ENCODE data around the gene LRTM2.
A peak's percentile ranks its signal among the peaks of the same experiment; 100 is the strongest.

The LRTM2 gene

DNA sequence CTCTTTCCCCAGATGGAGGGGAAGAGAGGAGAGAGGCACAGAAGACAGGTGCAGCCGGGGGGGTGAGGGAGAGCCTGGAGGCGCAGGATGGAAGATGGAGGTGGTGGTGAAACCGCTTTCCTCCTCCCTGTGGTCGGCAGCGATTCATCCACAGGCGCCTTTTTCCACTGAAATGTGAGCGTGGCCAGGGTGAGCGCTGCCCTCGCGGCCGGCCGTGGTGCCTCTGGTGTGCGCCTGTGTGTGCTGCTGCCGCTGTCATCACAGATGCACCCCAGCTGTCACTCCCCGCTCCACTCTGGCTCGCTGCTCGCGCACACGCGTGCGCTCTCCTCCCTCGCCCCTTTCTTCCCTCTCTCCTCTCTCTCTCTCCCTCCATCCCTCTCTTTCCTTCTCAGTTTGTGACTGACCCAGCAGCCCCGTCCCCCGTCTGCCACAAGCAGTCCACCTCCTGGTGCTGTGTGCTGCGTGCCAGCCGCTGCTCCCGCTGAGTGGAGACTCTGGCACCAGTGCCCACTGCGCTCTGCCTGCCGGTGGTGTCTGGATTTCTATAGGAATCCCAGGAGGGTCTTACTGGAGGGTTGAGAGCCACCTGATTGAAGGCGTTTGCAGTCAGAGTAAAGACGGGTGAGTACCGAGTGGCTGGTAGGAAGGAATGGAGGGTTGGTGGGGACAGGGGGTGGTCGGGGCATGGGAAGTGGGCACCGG, at the start of gene LRTM2:
LRTM2 (plus strand) TSS at position 375 of the 705 bp plus-strand sequence. CDS start 7,584 bp downstream, outside the sequence.
- DNase-seq: no peak

DNA sequence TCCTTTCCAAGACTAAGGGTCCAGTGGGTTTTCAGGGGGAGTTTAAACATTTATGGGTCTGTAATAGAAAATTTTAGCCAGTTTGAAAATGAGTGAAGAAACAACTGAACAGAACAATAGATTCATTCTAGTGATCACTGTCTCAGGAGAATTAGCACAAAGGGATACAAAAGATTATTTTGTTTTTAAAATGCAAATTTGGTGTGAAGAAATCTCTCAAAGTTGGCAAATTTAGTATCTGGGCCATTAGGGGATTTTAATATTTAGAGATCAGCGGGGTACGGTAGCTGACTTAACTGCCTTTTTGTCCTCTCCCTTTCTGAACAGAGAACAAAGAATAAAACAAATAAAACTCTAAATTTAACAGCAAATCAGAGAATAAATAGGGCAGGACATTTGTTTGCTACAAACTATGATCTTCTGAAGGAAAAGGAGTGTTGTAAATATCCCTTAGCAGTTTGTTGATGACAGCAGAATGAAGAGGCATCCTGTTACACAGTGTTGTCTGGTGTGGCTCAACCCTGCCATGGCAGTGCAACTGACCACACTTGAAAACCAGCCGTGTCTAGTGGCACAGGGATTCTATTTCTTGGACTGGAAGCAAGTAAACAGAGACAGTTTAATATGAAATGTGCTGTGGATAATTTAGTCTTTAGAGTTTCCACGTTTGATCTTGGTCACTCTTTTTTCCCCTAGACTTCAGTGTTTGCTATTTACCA, 46.3 kb upstream of the LRTM2 start:
- DNase-seq: no peak

DNA sequence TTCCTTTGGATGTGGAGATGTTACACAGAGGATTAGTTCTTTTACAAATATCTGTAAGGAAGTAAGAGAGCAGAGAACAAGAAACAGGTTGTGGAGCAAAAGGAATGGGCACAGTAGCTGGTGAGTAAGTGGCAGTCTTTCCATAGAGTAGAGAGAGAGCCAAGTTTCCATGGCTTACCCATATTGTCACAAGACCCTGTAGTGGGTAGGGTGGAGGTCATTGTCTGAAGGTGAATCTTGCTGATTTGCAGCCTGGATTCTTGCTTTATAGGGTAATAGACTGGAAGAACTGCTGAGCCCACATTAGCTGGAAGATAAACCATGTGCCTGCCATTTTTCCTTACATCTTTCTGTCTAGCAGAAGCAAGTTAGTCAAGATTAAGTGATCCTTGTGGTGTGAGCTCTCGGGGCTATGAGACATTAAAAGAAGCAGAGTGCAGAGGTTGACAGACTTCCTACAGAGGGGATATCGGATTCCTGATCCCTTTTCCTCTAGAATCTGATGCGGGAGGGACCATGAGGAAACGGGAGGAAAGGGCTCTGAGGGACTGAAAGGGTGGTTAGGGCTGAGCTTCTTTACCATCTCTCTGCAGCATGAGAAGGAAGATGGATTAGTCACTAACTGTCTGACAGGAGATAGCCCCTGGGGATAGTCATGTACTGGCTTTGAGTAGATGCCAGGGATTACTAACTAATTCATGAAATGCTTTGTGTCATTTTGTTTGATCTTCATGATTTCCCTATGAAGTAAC, 44.0 kb upstream of the LRTM2 start:
- peak; percentile 93 for DNase-seq

DNA sequence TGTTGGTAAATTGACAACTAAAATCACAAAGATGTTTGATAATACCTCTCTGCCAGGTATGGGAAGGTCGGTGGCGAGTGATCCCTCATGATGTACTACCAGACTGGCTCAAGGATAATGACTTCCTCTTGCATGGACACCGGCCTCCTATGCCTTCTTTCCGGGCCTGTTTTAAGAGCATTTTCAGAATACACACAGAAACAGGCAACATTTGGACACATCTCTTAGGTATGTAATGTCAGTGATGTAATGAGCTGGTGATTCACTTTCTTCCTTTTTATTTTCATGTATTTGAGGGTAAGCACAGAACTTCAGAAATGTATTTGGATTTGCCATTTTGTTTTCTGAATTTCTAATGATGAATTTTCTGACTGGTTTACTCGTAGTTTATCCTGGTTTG, 42.6 kb upstream of the LRTM2 start:
- DNase-seq: peak; percentile 89

DNA sequence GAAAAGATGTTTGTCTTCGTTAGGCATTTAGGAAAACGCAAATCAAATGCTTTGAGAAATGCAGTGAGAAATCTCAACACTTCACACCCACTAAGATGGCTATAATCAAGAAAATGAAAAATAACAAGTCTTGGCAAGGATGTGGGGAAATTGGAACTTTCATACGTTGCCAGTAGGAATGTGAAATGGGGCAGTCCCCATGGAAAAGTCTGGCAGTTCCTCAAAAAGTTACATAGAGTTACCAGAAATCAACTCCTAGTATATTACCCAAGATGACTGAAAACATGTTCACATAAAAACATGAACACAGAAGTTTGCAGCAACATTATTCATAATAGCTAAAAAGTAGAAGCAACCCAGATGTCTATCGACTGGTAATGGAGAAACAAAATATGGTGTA, 41.5 kb upstream of the LRTM2 start:
- no peak for DNase-seq

DNA sequence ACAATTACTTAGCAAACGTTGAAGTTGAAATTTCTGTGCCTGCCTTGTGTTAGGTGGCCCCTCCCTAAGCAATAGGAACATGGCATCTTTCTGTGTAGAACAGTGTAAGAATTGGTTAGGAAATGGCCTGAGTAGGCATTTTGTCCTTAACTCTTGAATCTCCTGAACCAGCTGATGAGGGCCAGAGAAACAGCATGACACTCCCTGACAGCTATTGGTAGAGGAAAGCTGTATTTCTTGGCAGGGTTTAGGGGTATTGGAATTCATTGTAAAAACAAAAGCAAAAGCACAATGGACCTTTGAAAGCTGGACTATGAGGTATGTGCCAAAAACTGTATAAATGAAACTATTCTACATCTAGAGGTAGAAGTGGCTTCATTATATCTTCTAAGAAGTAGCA, 40.6 kb upstream of the LRTM2 start:
- DNase-seq: peak; percentile 76

DNA sequence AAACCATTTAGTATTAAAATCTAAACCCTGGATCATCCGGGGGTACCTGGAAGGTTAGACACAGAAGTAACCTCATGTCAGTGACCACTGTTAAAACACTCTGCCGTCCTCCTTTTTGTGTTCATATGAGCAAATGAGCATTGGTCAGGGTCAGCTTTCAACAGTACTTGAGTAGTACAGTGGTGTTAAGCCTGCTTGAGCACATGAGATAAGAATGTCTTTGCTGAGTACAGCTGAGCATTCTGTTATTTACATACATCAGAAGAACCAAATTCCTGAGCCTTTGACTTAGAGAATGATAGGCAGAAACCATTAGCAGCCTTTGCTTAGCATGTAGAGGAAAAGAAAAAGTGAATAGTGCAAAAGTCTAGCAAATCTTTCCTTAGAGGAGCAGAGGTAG, 38.6 kb upstream of the LRTM2 start:
- DNase-seq: peak; percentile 26

DNA sequence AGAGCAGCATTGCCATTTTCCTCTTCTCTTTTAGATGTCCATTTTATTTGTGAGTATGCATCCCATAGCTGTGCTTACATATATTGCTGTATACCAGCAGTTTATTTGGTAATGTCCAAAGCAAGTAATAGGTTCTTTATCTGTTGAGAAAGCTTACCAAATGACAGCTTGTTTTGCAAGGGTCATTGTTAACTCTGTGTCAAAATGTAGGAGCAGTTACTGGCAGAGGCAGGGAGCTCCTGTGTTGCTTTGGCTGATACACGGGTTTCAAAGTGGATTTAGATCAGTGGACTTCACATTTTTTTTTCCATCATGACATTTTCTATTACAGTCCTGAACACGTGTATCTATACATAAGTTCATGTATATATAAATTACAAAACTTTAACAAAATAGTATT, 38.1 kb upstream of the LRTM2 start:
- no peak for DNase-seq

DNA sequence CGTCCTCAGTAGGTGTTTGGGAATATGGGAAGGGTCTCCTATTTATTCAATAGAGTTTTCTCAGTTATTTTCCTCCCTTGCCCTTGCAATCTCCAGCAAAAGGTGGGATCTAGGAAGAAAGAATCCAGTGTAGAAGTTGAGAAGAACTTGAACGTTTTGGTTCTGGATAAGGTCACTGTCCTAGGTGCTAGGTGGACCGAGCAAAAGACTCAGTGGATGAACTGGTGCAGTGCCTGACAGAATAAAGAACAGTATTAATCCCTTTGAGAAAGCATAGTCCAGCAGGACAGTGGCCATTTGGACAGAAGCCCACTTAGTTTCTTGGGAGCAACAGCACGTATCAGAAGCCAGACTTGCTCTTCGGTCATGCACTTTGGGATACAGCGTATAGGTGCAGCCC, 32.7 kb upstream of the LRTM2 start:
- no peak for DNase-seq

DNA sequence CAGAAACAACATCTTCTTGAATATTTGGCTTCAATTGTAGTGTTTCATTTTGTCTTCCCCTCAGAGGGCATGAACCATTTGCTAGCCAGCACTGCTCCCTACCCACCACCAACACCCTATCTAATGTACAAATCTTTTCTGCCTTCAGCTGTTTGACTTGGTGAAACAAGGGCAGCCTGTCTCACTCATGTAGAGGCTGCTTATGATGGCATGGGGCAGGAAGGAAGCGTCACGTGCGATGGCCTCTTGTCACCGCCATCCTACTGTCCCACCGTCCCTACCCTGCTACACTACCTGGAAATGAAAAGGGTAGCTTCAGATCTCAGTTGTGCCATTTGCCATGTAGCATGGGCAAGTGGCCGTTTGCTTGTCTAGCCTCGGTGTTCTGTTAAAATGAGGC, 29.9 kb upstream of the LRTM2 start:
- no peak for DNase-seq

DNA sequence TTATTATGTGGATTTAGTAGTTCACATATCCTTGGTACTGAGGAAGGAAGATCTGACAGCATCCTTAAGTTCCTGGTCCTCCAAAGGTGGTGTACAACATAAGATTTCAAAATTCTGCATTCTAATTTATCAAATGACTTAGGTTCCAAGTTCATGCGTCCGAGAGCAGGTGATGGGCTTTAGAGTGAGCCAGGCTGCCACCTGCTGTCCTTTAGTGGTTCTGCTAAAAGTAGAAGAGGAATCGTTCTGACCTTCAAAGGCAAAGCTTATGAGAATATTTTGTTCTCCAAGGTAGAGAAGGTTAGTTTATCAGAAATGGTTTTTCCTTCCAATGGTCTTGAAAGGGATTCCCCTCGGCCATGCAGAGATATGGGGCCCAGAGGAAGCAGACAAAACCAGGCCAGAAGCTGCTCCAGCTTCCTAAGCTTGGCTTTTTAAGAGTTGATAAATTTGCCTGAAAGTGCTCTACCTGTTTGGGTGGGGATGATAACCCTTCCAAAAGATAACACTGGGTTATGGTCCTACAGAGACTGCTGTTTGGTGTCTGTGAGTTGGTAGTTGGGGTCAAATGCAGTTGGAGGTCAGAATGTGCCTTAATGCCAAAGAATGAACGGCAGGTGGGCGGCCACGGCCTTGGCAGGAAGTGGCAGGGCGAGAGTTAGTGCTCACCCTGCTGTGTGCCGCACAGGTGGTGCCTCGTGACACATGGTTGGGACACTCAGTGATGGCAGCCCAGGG, 29.1 kb upstream of the LRTM2 start:
- DNase-seq: peak; percentile 63

DNA sequence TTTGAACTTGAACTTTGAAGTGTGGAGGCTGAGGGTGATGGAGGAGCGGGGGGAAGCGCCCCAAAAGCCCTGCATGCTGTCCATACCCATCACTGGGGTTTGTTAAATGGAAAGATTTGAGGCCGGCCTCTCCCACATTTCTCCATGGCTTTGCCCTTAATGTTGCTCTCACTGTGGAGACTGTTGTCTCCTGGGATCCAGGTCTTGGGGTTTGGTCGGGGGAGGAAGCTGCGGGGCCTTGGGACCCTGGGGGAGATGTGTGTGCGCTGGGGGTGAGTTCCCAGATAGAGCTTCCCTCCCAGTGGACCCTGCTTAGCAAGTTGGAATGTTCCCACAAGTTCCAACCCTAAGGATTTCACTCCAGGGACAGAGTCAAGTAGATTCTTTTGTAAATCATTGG, 28.0 kb upstream of the LRTM2 start:
- no peak for DNase-seq

DNA sequence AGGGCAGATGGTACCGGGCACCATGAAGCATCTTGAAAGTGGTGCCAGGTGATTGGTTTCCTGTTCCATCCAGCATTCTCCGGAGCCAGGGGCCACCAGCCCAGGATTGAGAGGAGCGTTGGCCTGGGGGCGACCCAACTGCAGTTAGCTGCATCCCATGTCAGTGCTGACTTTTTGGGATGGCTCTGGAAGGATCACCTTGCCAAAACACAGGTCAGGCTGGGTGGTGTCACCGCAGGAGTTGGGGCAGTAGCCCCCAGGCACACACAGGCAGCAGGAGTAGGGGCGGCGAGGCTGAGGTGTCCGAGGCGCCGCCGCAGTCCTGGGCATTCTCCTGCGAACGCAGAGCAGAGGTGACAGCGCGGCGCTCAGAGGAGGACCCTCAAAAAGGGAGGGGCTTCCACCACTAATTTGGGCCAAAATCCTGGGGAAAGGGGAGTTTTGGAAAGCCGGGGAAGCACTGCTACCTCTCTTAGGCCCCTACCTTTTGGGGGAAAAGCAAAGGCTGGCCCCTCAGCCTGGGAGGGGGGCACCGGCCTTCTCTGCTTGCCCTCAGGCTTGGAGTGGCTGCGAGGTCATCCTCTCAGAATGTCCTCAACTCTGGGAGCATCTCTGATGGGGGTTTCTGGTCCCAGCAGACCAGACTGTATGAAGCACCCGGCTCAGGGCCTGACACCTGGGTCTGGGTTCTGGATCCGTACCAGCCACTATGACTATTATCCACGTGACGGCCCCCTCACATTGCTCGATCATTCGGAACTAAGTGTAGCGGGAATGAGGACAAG, 26.7 kb upstream of the LRTM2 start:
- DNase-seq: no peak

DNA sequence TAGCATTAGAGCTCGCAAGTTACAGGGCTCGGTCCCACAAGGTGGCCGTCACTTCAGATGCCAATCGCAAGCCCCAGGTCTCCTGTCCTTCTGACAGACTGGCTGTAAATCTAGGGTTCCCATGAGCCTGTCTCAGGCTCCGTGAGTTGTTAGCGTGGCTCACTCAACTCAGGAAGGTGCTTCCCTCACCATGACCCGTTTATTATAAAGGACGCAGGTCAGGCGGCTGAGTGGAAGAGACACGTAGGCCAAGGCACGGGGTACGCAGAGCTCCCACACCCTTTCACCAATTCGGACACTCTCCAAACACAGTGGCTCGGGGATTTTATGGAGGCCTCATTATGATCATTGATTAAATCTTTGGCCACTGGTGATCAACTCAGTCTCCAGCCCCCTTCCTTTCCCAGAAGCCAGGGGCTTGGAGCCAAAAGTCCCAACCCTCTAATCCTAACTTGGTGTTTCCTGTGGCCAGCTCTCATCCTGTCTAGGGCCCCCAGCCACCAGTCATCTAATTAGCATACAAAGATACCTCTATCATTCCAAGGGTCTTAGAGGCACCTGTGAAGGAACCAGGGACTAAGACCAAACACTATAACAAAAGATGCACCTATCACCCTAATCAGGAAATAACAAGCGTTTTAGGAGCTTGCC, 25.8 kb upstream of the LRTM2 start:
- no peak for DNase-seq

DNA sequence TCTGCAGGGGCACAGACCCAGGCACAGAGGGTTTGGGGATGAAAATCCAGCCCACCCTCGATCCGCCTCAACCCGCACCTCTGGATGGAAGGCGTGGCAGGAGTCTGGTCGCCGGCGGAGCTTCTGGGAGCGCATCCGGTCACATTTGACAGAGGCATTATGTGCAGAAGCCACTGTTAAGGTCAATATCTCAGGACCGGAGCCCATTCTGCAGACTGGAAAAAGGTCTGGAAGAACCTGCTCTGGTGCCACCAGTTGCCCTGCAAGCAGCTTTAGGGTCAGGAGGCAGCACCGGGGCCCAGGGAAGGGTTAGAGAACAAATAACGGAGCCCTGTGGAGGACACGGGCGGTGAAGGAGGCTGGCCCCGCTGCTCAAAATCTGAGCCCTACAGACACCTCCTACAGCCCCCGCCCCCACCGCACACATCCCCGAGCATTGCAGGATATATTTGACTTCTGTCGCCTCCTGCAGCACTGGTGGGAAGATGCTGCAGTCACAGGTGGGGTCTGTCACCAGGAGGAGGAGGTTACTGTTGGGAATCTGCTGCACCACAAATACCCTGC, 25.1 kb upstream of the LRTM2 start:
- no peak for DNase-seq

DNA sequence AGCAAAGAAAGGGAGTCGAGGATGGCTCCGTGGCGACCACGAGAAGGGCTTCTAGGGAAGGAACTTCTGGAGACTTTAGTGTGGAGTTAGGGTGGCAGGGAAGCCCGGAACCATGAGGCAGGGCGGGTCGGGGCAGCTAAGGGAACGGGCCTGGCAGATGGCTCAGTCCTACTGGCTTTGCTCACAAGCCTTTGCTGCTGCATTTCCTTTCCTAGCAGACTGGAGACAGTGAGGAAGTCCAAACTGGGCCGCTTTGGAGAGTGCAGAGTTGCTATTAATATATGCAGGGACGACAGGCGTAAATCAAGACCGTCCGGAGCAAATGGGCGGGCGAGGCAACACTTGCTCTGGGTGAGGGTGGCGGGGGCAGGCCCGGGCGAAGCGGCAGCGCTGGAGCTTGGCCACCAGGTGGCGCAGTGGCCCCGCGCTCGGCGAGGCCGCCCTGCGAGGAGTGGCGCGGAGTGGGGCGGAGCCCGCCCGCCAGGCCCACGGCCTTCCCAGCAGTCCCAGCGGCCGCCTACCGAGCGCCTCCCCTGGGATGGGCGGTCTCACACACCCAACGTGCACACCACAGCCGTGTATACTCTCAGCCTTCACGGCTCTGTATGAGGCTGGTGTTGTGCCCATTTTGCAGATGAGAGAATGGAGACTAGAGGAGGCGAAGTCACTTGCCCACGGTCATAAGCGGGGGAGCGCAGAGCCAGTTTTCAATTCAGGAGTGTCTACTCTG, 24.4 kb upstream of the LRTM2 start:
- peak; percentile 89 for DNase-seq

DNA sequence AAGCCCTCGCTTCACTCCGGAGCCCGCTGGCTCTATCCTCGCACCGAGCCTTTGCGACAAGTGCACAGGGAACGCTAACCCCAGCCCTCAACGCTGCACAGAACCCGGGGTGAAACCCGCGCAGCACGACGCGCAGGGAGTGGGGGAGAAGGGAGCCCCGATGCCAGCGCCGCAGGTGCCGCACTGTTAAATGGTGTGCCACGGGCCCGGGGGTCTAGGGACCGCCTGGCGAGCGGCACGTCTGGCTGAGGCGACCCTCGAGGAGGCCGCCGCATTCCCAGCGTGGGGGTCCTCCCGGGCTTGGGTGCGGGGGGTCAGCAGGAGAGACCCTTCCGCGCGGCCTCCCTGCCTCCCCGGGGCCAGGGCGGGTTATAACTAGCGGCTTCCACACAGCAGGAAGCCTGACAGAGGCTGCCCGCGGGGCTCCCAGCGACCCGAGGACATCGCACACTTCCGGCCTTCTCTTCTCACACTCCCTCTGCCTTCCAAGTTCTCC, 23.8 kb upstream of the LRTM2 start:
- DNase-seq: peak; percentile 59

DNA sequence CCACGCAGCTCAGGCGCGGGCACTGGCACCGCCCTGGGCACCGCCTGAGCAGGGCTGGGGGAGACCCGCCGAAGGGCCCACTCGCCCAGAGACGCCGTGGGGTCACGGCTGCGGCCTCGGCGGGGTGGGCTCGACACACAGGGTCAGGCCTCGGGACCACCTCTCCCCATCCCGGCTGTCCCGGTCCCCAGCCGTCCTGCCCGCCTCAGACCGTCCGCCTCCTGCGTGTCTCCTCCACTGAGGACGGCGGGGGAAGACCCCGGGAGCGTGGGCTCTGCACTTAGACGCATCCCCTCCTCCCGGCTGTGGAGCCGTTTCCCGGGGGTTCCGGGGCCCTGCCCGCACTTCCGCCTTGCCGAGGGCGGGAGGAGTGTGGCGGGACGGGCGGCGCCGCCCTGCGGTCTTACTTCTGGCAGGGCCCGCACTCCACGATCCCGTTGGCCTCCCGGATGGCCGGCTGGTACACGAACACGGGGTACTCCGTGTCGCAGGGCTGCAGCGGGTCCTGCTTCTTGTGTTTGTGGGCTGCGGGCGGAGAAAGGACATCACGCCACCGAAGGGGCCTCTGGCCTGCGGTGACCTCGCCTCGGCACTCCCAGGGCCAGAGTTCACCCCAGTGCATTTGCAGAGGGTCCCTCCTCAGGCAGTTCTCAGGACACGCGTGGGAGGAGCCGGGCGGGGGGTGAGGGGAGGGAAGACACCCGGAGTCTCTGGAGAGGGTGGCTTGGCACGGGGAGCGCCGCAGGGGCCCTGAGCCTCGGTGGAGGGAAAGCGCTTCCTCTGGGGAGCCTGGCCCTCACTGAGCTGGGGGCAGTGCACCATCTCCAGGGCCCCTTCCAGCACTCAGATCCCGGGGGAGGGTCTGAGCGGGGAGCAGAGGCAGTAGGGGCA, 23.1 kb upstream of the LRTM2 start:
- DNase-seq: no peak

DNA sequence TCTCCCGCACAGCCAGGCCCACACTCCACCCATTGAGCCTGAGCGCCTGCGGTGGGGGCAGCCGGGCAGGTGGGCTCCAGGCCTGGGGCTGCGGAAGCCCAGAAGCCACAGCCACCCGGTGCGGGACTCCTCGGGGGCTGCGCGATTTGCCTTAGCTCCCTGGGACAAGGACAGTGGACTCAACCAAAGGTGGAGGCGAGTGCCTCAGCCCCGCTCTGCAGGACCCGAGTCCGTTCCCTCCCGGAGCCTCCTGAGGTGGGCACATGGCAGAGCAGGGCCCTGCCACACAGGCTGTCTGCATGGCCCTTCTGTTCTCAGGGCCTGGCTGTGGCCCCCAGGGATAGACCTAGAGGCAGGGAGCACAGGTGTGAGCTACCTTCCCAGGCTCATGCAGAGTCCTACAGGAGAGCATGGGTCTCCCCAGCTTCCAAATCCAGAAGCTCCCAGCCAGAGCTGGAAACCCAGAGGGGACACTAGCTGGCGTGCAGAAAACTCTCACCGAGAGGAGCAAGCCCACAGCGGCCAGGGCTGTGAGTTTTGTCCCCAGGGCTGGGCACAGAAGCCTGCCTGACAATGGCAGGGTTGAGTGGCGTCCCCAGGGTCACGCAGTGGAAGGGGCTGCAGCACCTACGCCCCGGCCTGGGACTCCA, 22.2 kb upstream of the LRTM2 start:
- no peak for DNase-seq

Data from EL (cell line).